GM12873 (cell line): ENCODE results near the gene SLC3A2.

Source experiments
- CTCF ChIP-seq: IDR thresholded peaks from 2 replicates; pipeline ENCODE4 v1.5.1; 2012; ENCODE audit warnings: low read depth, mild to moderate bottlenecking, moderate library complexity, low read length, control low read depth; ENCODE audit not compliant: insufficient read depth; ENCODE audit errors: missing control alignments

SLC3A2 gene

GRCh38 chr11:62914416-62914815 lies 33.7 kb downstream of the SLC3A2 start:
- no peak for TF ChIP-seq CTCF

GRCh38 chr11:62917906-62918502 lies 37.3 kb downstream of the SLC3A2 start:
- no peak for TF ChIP-seq CTCF

- TF ChIP-seq CTCF = no peak
These were observed 37.8 kb downstream of the SLC3A2 start for GRCh38 chr11:62918531-62918930.

- no peak for TF ChIP-seq CTCF
These were observed 38.8 kb downstream of the SLC3A2 start for GRCh38 chr11:62919476-62919875.

- no peak for TF ChIP-seq CTCF
These were observed 39.4 kb downstream of the SLC3A2 start for GRCh38 chr11:62919898-62920640.

- no peak for TF ChIP-seq CTCF
These were observed 40.5 kb downstream of the SLC3A2 start, which contains the start of gene CHRM1 for GRCh38 chr11:62921201-62921572. Gene CHRM1, minus strand, starts transcription at chr11:62921363. Its CDS starts 10,263 bp downstream, at chr11:62911100.

GRCh38 chr11:62921573-62922188 lies 41.0 kb downstream of the SLC3A2 start:
- no peak for TF ChIP-seq CTCF
